SK-N-SH (cell line): ENCODE results near the gene DNAL4. TPM values are rescaled to one million over a fixed set of nuclear protein-coding genes. Genes with fewer than 3 reads are reported as not detected.

Experiments used
- CTCF ChIA-PET: fragments of 300-600, 350-600 bp; formaldehyde crosslinking; extraction: SDS; loops from one replicate; lab custom pipeline; 2021; lab: Yijun Ruan, JAX
- POLR2A ChIA-PET: fragments of 350-600 bp; sonication (Branson Sonifier 250); formaldehyde crosslinking; extraction: SDS; loops from one replicate; lab custom pipeline; 2020; ENCODE audit warnings: antibody characterized with exemption, inconsistent platforms; lab: Yijun Ruan, JAX
- DNase-seq: peaks from one replicate; pipeline ENCODE4 v3.0.0; 2012
- H2AFZ ChIP-seq: fragments of 200-600 bp; sonication (generic); 2 replicates; pipeline ENCODE4 v1.8.1; 2016; ENCODE audit warnings: antibody characterized with exemption, mild to moderate bottlenecking, low read depth
- H3F3A ChIP-seq: fragments of 200-600 bp; sonication (generic); replicated peaks from 2 replicates; pipeline ENCODE3; 2016; ENCODE audit warnings: antibody characterized with exemption, mild to moderate bottlenecking; ENCODE audit not compliant: insufficient read depth
- H3K27ac ChIP-seq, 2 experiments: fragments of 200-500 bp in 1 of 2; fragments of 200-600 bp in 1 of 2; sonication (Bioruptor generic) in 1 of 2; sonication (generic), shearing (Covaris generic) in 1 of 2; 2 replicates each; pipeline versions ENCODE4 v1.5.1 to v1.6.1; 2014 to 2016; ENCODE audit warnings: low read depth in 2 of 2, inconsistent platforms in 1 of 2, low read length in 1 of 2, mild to moderate bottlenecking in 1 of 2, mixed read lengths in 1 of 2
- H3K27me3 ChIP-seq: fragments of 200-600 bp; sonication (generic), shearing (Covaris generic); 2 replicates; pipeline ENCODE4 v1.6.1; 2016; ENCODE audit warnings: mixed run types; ENCODE audit not compliant: insufficient read depth
- H3K36me3 ChIP-seq, 2 experiments: fragments of 200-500 bp in 1 of 2; fragments of 200-600 bp in 1 of 2; sonication (Bioruptor generic) in 1 of 2; sonication (generic) in 1 of 2; replicated peaks in 1 of 2; 2 replicates each; pipeline versions ENCODE3 to v1.5.1; 2014 to 2016; ENCODE audit warnings: low read length in 1 of 2, mild to moderate bottlenecking in 1 of 2; ENCODE audit not compliant: insufficient read depth in 2 of 2, control insufficient read depth in 1 of 2
- H3K4me1 ChIP-seq, 2 experiments: fragments of 200-500 bp in 1 of 2; fragments of 200-600 bp in 1 of 2; sonication (Bioruptor generic) in 1 of 2; sonication (generic), shearing (Covaris generic) in 1 of 2; 2 replicates each; pipeline versions ENCODE4 v1.5.1 to v1.6.1; 2014 to 2016; ENCODE audit warnings: low read depth in 1 of 2, low read length in 1 of 2, mixed run types in 1 of 2; ENCODE audit not compliant: insufficient read depth in 2 of 2, control insufficient read depth in 1 of 2
- H3K4me2 ChIP-seq: fragments of 200-600 bp; sonication (generic), shearing (Covaris generic); 2 replicates; pipeline ENCODE4 v1.6.1; 2017; ENCODE audit warnings: mixed run types
- H3K4me3 ChIP-seq, 2 experiments: fragments of 200-500 bp in 1 of 2; fragments of 200-600 bp in 1 of 2; sonication (Bioruptor generic) in 1 of 2; sonication (generic), shearing (Covaris generic) in 1 of 2; 2 replicates each; pipeline versions ENCODE4 v1.5.1 to v1.8.1; 2014 to 2016; ENCODE audit warnings: low read depth in 2 of 2, inconsistent platforms in 1 of 2, low read length in 1 of 2, mild to moderate bottlenecking in 1 of 2, mixed read lengths in 1 of 2, moderate library complexity in 1 of 2
- H3K79me2 ChIP-seq: fragments of 200-600 bp; sonication (generic); 2 replicates; pipeline ENCODE4 v1.8.1; 2017; ENCODE audit warnings: mild to moderate bottlenecking; ENCODE audit not compliant: insufficient read depth
- H3K9ac ChIP-seq: fragments of 200-600 bp; sonication (generic); 2 replicates; pipeline ENCODE4 v1.6.1; 2017; ENCODE audit warnings: mixed run types
- H3K9me2 ChIP-seq: fragments of 200-600 bp; sonication (generic); 2 replicates; pipeline ENCODE4 v1.6.1; 2017; ENCODE audit warnings: mixed run types
- H3K9me3 ChIP-seq: fragments of 200-600 bp; sonication (generic); 2 replicates; pipeline ENCODE4 v1.6.1; 2017; ENCODE audit warnings: mixed run types, mild to moderate bottlenecking, moderate library complexity
- H4K20me1 ChIP-seq: fragments of 200-600 bp; sonication (generic); 2 replicates; pipeline ENCODE4 v1.6.1; 2017; ENCODE audit warnings: mild to moderate bottlenecking, mixed run types; ENCODE audit not compliant: insufficient read depth
- EP300 ChIP-seq, 2 experiments: IDR thresholded peaks; 2 replicates each; pipeline versions ENCODE4 v1.4.0 to v1.6.1; 2012; ENCODE audit warnings: borderline replicate concordance in 1 of 2, low read depth in 1 of 2, low read length in 1 of 2
- EZH2phosphoT487 ChIP-seq: fragments of 200-600 bp; sonication (generic); IDR thresholded peaks from 2 replicates; pipeline ENCODE4 v1.6.1; 2017; ENCODE audit warnings: low read depth, mixed run types, mild to moderate bottlenecking, antibody characterized with exemption, moderate library complexity, borderline replicate concordance
- GATA2 ChIP-seq: sonication (generic); formaldehyde crosslinking; IDR thresholded peaks from 2 replicates; pipeline ENCODE4 v1.5.0; 2020; ENCODE audit warnings: mild to moderate bottlenecking, missing genetic modification reagents
- NFIC ChIP-seq: IDR thresholded peaks from 2 replicates; pipeline ENCODE4 v1.4.0; 2012; ENCODE audit warnings: borderline replicate concordance
- NRF1 ChIP-seq: IDR thresholded peaks from 2 replicates; pipeline ENCODE4 v1.6.1; 2012; ENCODE audit warnings: low read depth, mild to moderate bottlenecking, low read length
- RAD21 ChIP-seq: IDR thresholded peaks from 2 replicates; pipeline ENCODE4 v1.6.1; 2012; ENCODE audit warnings: mild to moderate bottlenecking, low read length
- RFX5 ChIP-seq: IDR thresholded peaks from 2 replicates; pipeline ENCODE4 v1.6.1; 2012; ENCODE audit warnings: mild to moderate bottlenecking, improper control_type of control experiment, low read length
- RXRA ChIP-seq: IDR thresholded peaks from 2 replicates; pipeline ENCODE4 v1.4.0; 2012; ENCODE audit warnings: low read depth, mild to moderate bottlenecking, borderline replicate concordance
- SMC3 ChIP-seq: IDR thresholded peaks from 2 replicates; pipeline ENCODE4 v1.6.1; 2012; ENCODE audit warnings: low read depth, low read length, improper control_type of control experiment
- TCF12 ChIP-seq: IDR thresholded peaks from 2 replicates; pipeline ENCODE4 v1.4.0; 2012
- WGBS: methylation state at CpG from one replicate; pipeline ENCODE4 v1.1.6; 2017; ENCODE audit warnings: low lambda C conversion rate; 5-methylcytosine and 5-hydroxymethylcytosine counted together
- polyA plus RNA-seq, 3 experiments: library from polyadenylated mRNA; depleted of rRNA; stranded (reverse); fragments of >200 nt; gene quantifications; 2 replicates each; pipeline ENCODE4 v1.2.3, GENCODE V29; 2012
- TF ChIP-seq, protein P1 (sequence below): IDR thresholded peaks from 2 replicates; pipeline ENCODE4 v1.4.0; 2012; ENCODE audit warnings: low read depth
- TF ChIP-seq, protein P2 (sequence below): IDR thresholded peaks from 2 replicates; pipeline ENCODE4 v1.4.0; 2012; ENCODE audit warnings: low read depth, borderline replicate concordance
- TF ChIP-seq, protein P3 (sequence below): IDR thresholded peaks from 2 replicates; pipeline ENCODE4 v1.6.1; 2012; ENCODE audit warnings: mild to moderate bottlenecking, low read depth, low read length, moderate library complexity
- TF ChIP-seq, protein P4 (sequence below): fragments of 200-600 bp; sonication (generic); IDR thresholded peaks from 2 replicates; pipeline ENCODE4 v1.6.1; 2017; ENCODE audit warnings: antibody characterized with exemption, mild to moderate bottlenecking, moderate library complexity

DNAL4 gene
- polyA plus RNA-seq, 1 of the 3 experiments (the other 2 are of a cell fraction): 15.1 TPM

DNA sequence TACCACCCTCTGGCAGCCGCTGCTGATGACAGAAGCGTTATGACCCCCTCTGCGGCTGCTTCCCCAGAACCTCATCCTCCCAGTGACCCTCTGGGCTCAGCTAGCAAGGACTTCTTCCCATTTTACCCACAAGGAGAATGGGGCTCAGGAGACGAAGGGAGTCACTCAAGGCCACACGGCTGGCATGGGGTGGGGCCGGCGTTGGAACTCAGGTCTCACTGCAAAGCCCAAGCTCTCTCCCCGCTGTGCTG is 21.4 kb downstream of the DNAL4 start:
- Histone ChIP-seq H3K4me3 (no peak overlapping the region), H2AFZ (no peak overlapping the region), H3K4me2 (no peak overlapping the region), H3K27me3 (no peaks in the 10 kb centered on the region), H3K9me2 (no peaks in the 10 kb centered on the region), H3K27ac (no peak overlapping the region), H3F3A (no peaks in the 10 kb centered on the region), H3K4me1 (peaks cover 0 to 3% of the 10 kb centered on the region in 2 experiments; a peak in 1 of 4 replicates), H3K9ac (no peak overlapping the region), H3K79me2 (no peaks in the 10 kb centered on the region), H3K36me3 (no peaks in the 10 kb centered on the region), H3K9me3 (no peaks in the 10 kb centered on the region), H4K20me1 (no peaks in the 10 kb centered on the region)
- ChIA-PET CTCF (interaction anchor here (1.3 kb wide), 1 partner anchor 96 kb away, joined by 3 read pairs; no protein-coding TSS in a partner anchor), POLR2A (no interaction called here)
- 100% methylated on average over 3 of the region's 8 CpGs for WGBS
- TF ChIP-seq SMC3: no peak
- TF ChIP-seq GATA2 (CRISPR knock-in tag): no peak
- TF ChIP-seq, protein P1, sequence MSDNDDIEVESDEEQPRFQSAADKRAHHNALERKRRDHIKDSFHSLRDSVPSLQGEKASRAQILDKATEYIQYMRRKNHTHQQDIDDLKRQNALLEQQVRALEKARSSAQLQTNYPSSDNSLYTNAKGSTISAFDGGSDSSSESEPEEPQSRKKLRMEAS: no peak
- TF ChIP-seq, protein P2, sequence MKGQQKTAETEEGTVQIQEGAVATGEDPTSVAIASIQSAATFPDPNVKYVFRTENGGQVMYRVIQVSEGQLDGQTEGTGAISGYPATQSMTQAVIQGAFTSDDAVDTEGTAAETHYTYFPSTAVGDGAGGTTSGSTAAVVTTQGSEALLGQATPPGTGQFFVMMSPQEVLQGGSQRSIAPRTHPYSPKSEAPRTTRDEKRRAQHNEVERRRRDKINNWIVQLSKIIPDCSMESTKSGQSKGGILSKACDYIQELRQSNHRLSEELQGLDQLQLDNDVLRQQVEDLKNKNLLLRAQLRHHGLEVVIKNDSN: no peak
- TF ChIP-seq, protein P3, sequence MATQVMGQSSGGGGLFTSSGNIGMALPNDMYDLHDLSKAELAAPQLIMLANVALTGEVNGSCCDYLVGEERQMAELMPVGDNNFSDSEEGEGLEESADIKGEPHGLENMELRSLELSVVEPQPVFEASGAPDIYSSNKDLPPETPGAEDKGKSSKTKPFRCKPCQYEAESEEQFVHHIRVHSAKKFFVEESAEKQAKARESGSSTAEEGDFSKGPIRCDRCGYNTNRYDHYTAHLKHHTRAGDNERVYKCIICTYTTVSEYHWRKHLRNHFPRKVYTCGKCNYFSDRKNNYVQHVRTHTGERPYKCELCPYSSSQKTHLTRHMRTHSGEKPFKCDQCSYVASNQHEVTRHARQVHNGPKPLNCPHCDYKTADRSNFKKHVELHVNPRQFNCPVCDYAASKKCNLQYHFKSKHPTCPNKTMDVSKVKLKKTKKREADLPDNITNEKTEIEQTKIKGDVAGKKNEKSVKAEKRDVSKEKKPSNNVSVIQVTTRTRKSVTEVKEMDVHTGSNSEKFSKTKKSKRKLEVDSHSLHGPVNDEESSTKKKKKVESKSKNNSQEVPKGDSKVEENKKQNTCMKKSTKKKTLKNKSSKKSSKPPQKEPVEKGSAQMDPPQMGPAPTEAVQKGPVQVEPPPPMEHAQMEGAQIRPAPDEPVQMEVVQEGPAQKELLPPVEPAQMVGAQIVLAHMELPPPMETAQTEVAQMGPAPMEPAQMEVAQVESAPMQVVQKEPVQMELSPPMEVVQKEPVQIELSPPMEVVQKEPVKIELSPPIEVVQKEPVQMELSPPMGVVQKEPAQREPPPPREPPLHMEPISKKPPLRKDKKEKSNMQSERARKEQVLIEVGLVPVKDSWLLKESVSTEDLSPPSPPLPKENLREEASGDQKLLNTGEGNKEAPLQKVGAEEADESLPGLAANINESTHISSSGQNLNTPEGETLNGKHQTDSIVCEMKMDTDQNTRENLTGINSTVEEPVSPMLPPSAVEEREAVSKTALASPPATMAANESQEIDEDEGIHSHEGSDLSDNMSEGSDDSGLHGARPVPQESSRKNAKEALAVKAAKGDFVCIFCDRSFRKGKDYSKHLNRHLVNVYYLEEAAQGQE: no peak
- no peak for TF ChIP-seq RFX5
- TF ChIP-seq TCF12: no peak
- no peak for TF ChIP-seq NRF1
- no peak for TF ChIP-seq RAD21
- TF ChIP-seq, protein P4, sequence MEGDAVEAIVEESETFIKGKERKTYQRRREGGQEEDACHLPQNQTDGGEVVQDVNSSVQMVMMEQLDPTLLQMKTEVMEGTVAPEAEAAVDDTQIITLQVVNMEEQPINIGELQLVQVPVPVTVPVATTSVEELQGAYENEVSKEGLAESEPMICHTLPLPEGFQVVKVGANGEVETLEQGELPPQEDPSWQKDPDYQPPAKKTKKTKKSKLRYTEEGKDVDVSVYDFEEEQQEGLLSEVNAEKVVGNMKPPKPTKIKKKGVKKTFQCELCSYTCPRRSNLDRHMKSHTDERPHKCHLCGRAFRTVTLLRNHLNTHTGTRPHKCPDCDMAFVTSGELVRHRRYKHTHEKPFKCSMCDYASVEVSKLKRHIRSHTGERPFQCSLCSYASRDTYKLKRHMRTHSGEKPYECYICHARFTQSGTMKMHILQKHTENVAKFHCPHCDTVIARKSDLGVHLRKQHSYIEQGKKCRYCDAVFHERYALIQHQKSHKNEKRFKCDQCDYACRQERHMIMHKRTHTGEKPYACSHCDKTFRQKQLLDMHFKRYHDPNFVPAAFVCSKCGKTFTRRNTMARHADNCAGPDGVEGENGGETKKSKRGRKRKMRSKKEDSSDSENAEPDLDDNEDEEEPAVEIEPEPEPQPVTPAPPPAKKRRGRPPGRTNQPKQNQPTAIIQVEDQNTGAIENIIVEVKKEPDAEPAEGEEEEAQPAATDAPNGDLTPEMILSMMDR: no peak
- no peak for TF ChIP-seq EZH2phosphoT487
- TF ChIP-seq EP300 (IDR thresholded peaks at IDR 0.05; ENCODE audit: borderline replicate concordance in 1 of 2, low read depth in 1 of 2, low read length in 1 of 2): no peak
- TF ChIP-seq RXRA: no peak
- no peak for TF ChIP-seq NFIC
- DNase-seq: no peak
